MCF 10A (cell line): ENCODE measurements around the gene KCNB1. TPM values are rescaled to one million over a fixed set of nuclear protein-coding genes. Genes with fewer than 3 reads are reported as not detected.
"Not testable (repeated sequence)": the region's sequence is repeated elsewhere in the genome, so short reads cannot be mapped to it uniquely, and the experiment has no call there.

Experiments used
- BruUV-seq: library from RNA; stranded (reverse); fragments of 400-500 nt; replicated peaks from 2 replicates; lab custom pipeline; 2021; lab: Mats Ljungman, UMichigan
- CTCF ChIA-PET: fragments of 300-600 bp; sonication (Branson Sonifier 250); formaldehyde crosslinking; extraction: SDS; loops from one replicate; lab custom pipeline; 2021; ENCODE audit warnings: antibody characterized with exemption, inconsistent platforms; lab: Yijun Ruan, JAX
- POLR2A ChIA-PET: fragments of 300-600, 350-650 bp; sonication (Branson Sonifier 250); formaldehyde crosslinking; extraction: SDS; loops from one replicate; lab custom pipeline; 2020; ENCODE audit warnings: antibody characterized with exemption, inconsistent platforms; lab: Yijun Ruan, JAX
- DNase-seq: peaks from one replicate; pipeline ENCODE4 v3.0.0-alpha.2; 2018; ENCODE audit not compliant: unreplicated experiment
- H3K27ac Mint-ChIP-seq: one replicate; pipeline ENCODE4 v1.8.0; 2022; ENCODE audit warnings: mild to moderate bottlenecking, low read depth, mixed read lengths; ENCODE audit not compliant: unreplicated experiment
- H3K27me3 Mint-ChIP-seq: one replicate; pipeline ENCODE4 v1.8.0; 2022; ENCODE audit warnings: mixed read lengths; ENCODE audit not compliant: insufficient read depth, unreplicated experiment
- H3K36me3 Mint-ChIP-seq: one replicate; pipeline ENCODE4 v1.8.0; 2022; ENCODE audit warnings: mild to moderate bottlenecking, moderate library complexity, mixed read lengths; ENCODE audit not compliant: insufficient read depth, unreplicated experiment
- H3K4me1 Mint-ChIP-seq: one replicate; pipeline ENCODE4 v1.8.0; 2022; ENCODE audit warnings: mixed read lengths; ENCODE audit not compliant: insufficient read depth, unreplicated experiment
- H3K4me3 Mint-ChIP-seq: one replicate; pipeline ENCODE4 v1.8.0; 2022; ENCODE audit warnings: mild to moderate bottlenecking, moderate library complexity, mixed read lengths; ENCODE audit not compliant: unreplicated experiment
- H3K9me3 Mint-ChIP-seq: one replicate; pipeline ENCODE4 v1.8.0; 2022; ENCODE audit warnings: mixed read lengths; ENCODE audit not compliant: unreplicated experiment
- intact Hi-C: fragments of 100-400 bp; cut with micrococcal nuclease; formaldehyde crosslinking; loops from 2 replicates; pipeline ENCODE4 v1.14.1; 2022
- total RNA-seq: library from RNA; stranded (reverse); gene quantifications from 2 replicates; pipeline ENCODE4 v1.2.3, GENCODE V29; 2022
- TF ChIP-seq, protein P1 (sequence below): fragments of 200-600 bp; IDR thresholded peaks from one replicate; pipeline ENCODE4 v1.8.0; 2022; ENCODE audit warnings: antibody characterized with exemption, mild to moderate bottlenecking; ENCODE audit not compliant: unreplicated experiment

The KCNB1 gene
- total RNA-seq, 1 experiment from 2014 or later, result 2.8 TPM

DNA sequence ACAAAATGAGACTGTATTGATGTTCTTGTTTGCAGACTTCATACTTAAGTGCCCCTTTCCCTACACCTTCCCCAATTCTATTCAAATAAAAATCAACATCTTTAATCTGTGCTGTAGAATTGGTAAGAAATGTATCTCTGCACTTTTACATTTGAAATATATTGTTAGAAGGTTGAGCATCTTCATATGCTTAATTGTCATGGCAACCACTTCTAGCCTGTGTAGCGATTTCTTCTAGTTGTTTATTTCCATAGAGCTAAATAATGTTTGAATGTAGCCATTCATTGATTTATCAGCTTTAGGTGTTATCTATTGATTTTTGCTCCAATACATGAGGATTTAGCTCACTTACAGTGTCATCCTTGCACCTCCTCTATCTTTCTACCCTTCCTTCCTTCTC is 166.9 kb downstream of the KCNB1 start:
- TF ChIP-seq, protein P1, sequence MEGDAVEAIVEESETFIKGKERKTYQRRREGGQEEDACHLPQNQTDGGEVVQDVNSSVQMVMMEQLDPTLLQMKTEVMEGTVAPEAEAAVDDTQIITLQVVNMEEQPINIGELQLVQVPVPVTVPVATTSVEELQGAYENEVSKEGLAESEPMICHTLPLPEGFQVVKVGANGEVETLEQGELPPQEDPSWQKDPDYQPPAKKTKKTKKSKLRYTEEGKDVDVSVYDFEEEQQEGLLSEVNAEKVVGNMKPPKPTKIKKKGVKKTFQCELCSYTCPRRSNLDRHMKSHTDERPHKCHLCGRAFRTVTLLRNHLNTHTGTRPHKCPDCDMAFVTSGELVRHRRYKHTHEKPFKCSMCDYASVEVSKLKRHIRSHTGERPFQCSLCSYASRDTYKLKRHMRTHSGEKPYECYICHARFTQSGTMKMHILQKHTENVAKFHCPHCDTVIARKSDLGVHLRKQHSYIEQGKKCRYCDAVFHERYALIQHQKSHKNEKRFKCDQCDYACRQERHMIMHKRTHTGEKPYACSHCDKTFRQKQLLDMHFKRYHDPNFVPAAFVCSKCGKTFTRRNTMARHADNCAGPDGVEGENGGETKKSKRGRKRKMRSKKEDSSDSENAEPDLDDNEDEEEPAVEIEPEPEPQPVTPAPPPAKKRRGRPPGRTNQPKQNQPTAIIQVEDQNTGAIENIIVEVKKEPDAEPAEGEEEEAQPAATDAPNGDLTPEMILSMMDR, result no peak
- no TSS peak for BruUV-seq
- no peak overlapping the region for H3K4me3 Mint-ChIP-seq
- no peak overlapping the region for H3K27ac Mint-ChIP-seq
- CTCF ChIA-PET, result interaction anchor here (0.6 to 0.7 kb wide), 2 partner anchors 9 to 197 kb away, joined by 3 read pairs; no protein-coding TSS in a partner anchor
- peaks cover 7% of the 10 kb centered on the region for H3K4me1 Mint-ChIP-seq
- peaks cover 40% of the 10 kb centered on the region for H3K27me3 Mint-ChIP-seq
- peaks cover 8% of the 10 kb centered on the region for H3K9me3 Mint-ChIP-seq
- POLR2A ChIA-PET, result interaction anchor here (1.4 kb wide), 1 partner anchor 9 kb away, joined by 3 read pairs; no protein-coding TSS in a partner anchor
- no peaks in the 10 kb centered on the region for H3K36me3 Mint-ChIP-seq
- intact Hi-C loops, result no loop called here
- no peak for DNase-seq

DNA sequence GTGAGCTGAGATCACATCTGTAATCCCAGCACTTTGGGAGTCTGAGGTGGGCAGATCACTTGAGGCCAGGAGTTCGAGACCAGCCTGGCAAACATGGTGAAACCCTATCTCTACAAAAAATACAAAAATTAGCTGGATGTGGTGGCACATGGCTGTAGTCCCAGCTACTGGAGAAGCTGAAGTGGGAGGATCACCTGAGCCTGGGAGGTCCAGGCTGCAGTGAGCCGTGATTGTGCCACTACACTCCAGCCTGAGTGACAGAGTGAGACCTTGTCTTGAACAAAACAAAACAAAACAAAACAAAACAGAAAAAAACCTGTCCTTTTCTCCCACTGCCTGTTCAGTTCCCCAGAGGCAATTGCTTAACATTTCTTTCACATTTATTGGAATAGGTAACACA is 168.4 kb downstream of the KCNB1 start:
- H3K4me1 Mint-ChIP-seq, result not testable (repeated sequence)
- CTCF ChIA-PET, result interaction anchor here (0.6 to 1.0 kb wide), 3 partner anchors 229 to 665 kb away, joined by 3 to 4 read pairs (median 3); no protein-coding TSS in a partner anchor
- peaks cover 13% of the 10 kb centered on the region for H3K9me3 Mint-ChIP-seq

More for the DNA sequence above, 168.4 kb downstream of the KCNB1 start:
- H3K4me3 Mint-ChIP-seq, intact Hi-C loops, H3K27ac Mint-ChIP-seq, H3K36me3 Mint-ChIP-seq, BruUV-seq, DNase-seq: not testable (repeated sequence)
- H3K27me3 Mint-ChIP-seq, result peaks cover 36% of the 10 kb centered on the region
- POLR2A ChIA-PET, result interaction anchor here (0.6 to 1.1 kb wide), 4 partner anchors 67 to 411 kb away, joined by 3 read pairs; partner anchors contain the start of gene DDX27

Other genes with a start within 250 kb of the KCNB1 start
- gene ZNFX1, start 204.6 kb downstream of the KCNB1 start, total RNA-seq, result 24.3 and 26.8 TPM in 2 replicates
- gene PTGIS, start 85.5 kb upstream of the KCNB1 start, total RNA-seq, result not detected in 2 replicates
- 17.1 and 19.7 TPM in 2 replicates for gene B4GALT5, start 231.2 kb upstream of the KCNB1 start, total RNA-seq